A673 (cell line): Measurements from ENCODE around the gene NCKAP5. TPM values are rescaled to one million over a fixed set of nuclear protein-coding genes. Genes with fewer than 3 reads are reported as not detected.

ENCODE experiments used
- BruUV-seq: library from RNA; stranded (reverse); fragments of 400-500 nt; replicated peaks from 2 replicates; lab custom pipeline; 2021; lab: Mats Ljungman, UMichigan
- CTCF ChIA-PET: fragments of 300-600 bp; sonication (Branson Sonifier 250); formaldehyde crosslinking; loops from one replicate; lab custom pipeline; 2022; ENCODE audit warnings: antibody characterized with exemption; lab: Charles Lee
- POLR2A ChIA-PET: fragments of 300-600 bp; sonication (Branson Sonifier 250); formaldehyde crosslinking; loops from one replicate; lab custom pipeline; 2022; ENCODE audit warnings: antibody characterized with exemption; ENCODE audit not compliant: low non-redundant PET; lab: Charles Lee
- DNase-seq: peaks from one replicate; pipeline ENCODE4 v3.0.0-alpha.2; 2015; ENCODE audit warnings: low spot score
- H3K27ac ChIP-seq: fragments of 200-600 bp; sonication (generic); 2 replicates; pipeline ENCODE4 v1.5.1; 2016; ENCODE audit warnings: mixed run types, low read depth, mild to moderate bottlenecking, mixed read lengths, antibody characterized with exemption, low read length; ENCODE audit not compliant: poor library complexity, severe bottlenecking
- H3K27me3 ChIP-seq: fragments of 200-600 bp; sonication (generic); replicated peaks from 2 replicates; pipeline ENCODE4 v1.6.1; 2017; ENCODE audit warnings: mixed run types, low read depth, mild to moderate bottlenecking, mixed read lengths, antibody characterized with exemption, low read length; ENCODE audit not compliant: insufficient read depth, poor library complexity
- H3K36me3 ChIP-seq: fragments of 200-600 bp; sonication (generic); 2 replicates; pipeline ENCODE4 v1.6.1; 2016; ENCODE audit warnings: mixed run types, mild to moderate bottlenecking, mixed read lengths, antibody characterized with exemption, low read length; ENCODE audit not compliant: insufficient read depth, poor library complexity, severe bottlenecking
- H3K4me1 ChIP-seq: fragments of 200-600 bp; sonication (generic); 2 replicates; pipeline ENCODE4 v1.6.1; 2017; ENCODE audit warnings: mixed run types, mild to moderate bottlenecking, mixed read lengths, antibody characterized with exemption, low read length; ENCODE audit not compliant: insufficient read depth, poor library complexity, severe bottlenecking
- H3K4me3 ChIP-seq: fragments of 200-600 bp; sonication (generic); 2 replicates; pipeline ENCODE4 v1.5.1; 2016; ENCODE audit warnings: low read depth, mixed run types, mild to moderate bottlenecking, mixed read lengths, low read length; ENCODE audit not compliant: poor library complexity, severe bottlenecking
- H3K9me3 ChIP-seq: fragments of 200-600 bp; sonication (generic); 2 replicates; pipeline ENCODE4 v1.6.1; 2016; ENCODE audit warnings: mixed run types, low read depth, mild to moderate bottlenecking, mixed read lengths, antibody characterized with exemption, low read length; ENCODE audit not compliant: poor library complexity, severe bottlenecking
- CTCF ChIP-seq: fragments of 300-800, 200-600 bp; sonication (generic); conservative IDR thresholded peaks from 2 replicates; pipeline ENCODE4 v1.5.1; 2017; ENCODE audit warnings: low read depth, mild to moderate bottlenecking, antibody characterized with exemption, low read length, moderate library complexity, mixed read lengths
- EZH2 ChIP-seq: fragments of 200-600 bp; sonication (generic); IDR thresholded peaks from 2 replicates; pipeline ENCODE4 v1.6.1; 2017; ENCODE audit warnings: borderline replicate concordance, low read depth, mild to moderate bottlenecking, mixed read lengths, antibody characterized with exemption, low read length; ENCODE audit not compliant: poor library complexity, severe bottlenecking
- intact Hi-C: fragments of 100-400 bp; cut with micrococcal nuclease; formaldehyde crosslinking; loops from one replicate; pipeline ENCODE4 v1.10.0; 2022; ENCODE audit not compliant: unreplicated experiment
- total RNA-seq: library from RNA; stranded (reverse); gene quantifications from 2 replicates; pipeline ENCODE4 v1.2.3, GENCODE V29; 2021

NCKAP5 gene
- total RNA-seq, 1 experiment from 2014 or later = 26.6 TPM

- no peaks in the 10 kb centered on the region for H3K9me3 ChIP-seq
- peaks cover 91% of the 10 kb centered on the region for H3K4me1 ChIP-seq
- intact Hi-C loops = loop anchor here (1.0 to 5.0 kb wide), 6 partner anchors 26 to 343 kb away; no protein-coding TSS in a partner anchor
- no peak for DNase-seq
- no peaks in the 10 kb centered on the region for H3K27me3 ChIP-seq
- ChIA-PET POLR2A (no interaction called here), CTCF (interaction anchor here (0.9 to 3.0 kb wide), 4 partner anchors 28 to 345 kb away, joined by 3 to 13 read pairs (median 4); no protein-coding TSS in a partner anchor)
- BruUV-seq = no TSS peak
- H3K36me3 ChIP-seq = no peaks in the 10 kb centered on the region
- H3K27ac ChIP-seq = peak overlapping the region; percentile 99
- H3K4me3 ChIP-seq = no peak overlapping the region
- TF ChIP-seq EZH2 (no peak), CTCF (no peak)
Observed at GRCh38 chr2:133498662-133499585, 69.3 kb downstream of the NCKAP5 start.

- ChIA-PET CTCF (interaction anchor here (0.6 to 3.0 kb wide), 5 partner anchors 29 to 346 kb away, joined by 3 to 13 read pairs (median 4); no protein-coding TSS in a partner anchor), POLR2A (interaction anchor here (0.6 to 0.8 kb wide), 5 partner anchors 29 to 338 kb away, joined by 3 to 18 read pairs (median 4); no protein-coding TSS in a partner anchor)
- peak; percentile 95 for DNase-seq
- H3K9me3 ChIP-seq = no peaks in the 10 kb centered on the region
- peak overlapping the region; percentile 99 for H3K27ac ChIP-seq
- H3K27me3 ChIP-seq = no peaks in the 10 kb centered on the region
- H3K4me3 ChIP-seq = no peak overlapping the region
- intact Hi-C loops = loop anchor here (1.0 to 5.0 kb wide), 7 partner anchors 27 to 951 kb away; no protein-coding TSS in a partner anchor
- no peaks in the 10 kb centered on the region for H3K36me3 ChIP-seq
- TF ChIP-seq EZH2 = no peak
- no peak for TF ChIP-seq CTCF
- peaks cover 82% of the 10 kb centered on the region for H3K4me1 ChIP-seq
- BruUV-seq = no TSS peak
Observed at GRCh38 chr2:133497951-133498565, 70.2 kb downstream of the NCKAP5 start.

- peaks cover 76% of the 10 kb centered on the region for H3K4me1 ChIP-seq
- peak; percentile 85 for DNase-seq
Observed at GRCh38 chr2:133497270-133497893, 70.9 kb downstream of the NCKAP5 start.

More at GRCh38 chr2:133497270-133497893, 70.9 kb downstream of the NCKAP5 start:
- Histone ChIP-seq H3K27ac (peak overlapping the region; percentile 99), H3K4me3 (no peak overlapping the region), H3K9me3 (no peaks in the 10 kb centered on the region), H3K36me3 (no peaks in the 10 kb centered on the region), H3K27me3 (no peaks in the 10 kb centered on the region)
- intact Hi-C loops = loop anchor here (1.0 to 5.0 kb wide), 5 partner anchors 135 to 950 kb away; no protein-coding TSS in a partner anchor
- ChIA-PET CTCF (interaction anchor here (0.6 to 3.0 kb wide), 3 partner anchors 64 to 234 kb away, joined by 3 to 13 read pairs (median 10); no protein-coding TSS in a partner anchor), POLR2A (interaction anchor here (0.6 to 0.8 kb wide), 4 partner anchors 29 to 338 kb away, joined by 3 to 18 read pairs (median 4); no protein-coding TSS in a partner anchor)
- TSS peak; percentile 63 for BruUV-seq
- TF ChIP-seq CTCF = no peak
- TF ChIP-seq EZH2 = no peak
